GM12878 (cell line): ENCODE data around the gene NKD2.

Experiments used
- CHD1 ChIP-seq: IDR thresholded peaks from 2 replicates; pipeline ENCODE4 v1.6.1; 2012; ENCODE audit warnings: low read depth, low read length, improper control_type of control experiment
- ESRRA ChIP-seq: IDR thresholded peaks from 2 replicates; pipeline ENCODE4 v1.6.1; 2012; ENCODE audit warnings: mild to moderate bottlenecking, low read length, improper control_type of control experiment
- EZH2 ChIP-seq: IDR thresholded peaks from 2 replicates; pipeline ENCODE4 v1.6.1; 2012; ENCODE audit warnings: low read depth, mild to moderate bottlenecking, control low read depth, inconsistent platforms, low read length, borderline replicate concordance; ENCODE audit not compliant: control insufficient read depth
- IKZF2 ChIP-seq, 2 experiments: fragments of 450-650 bp; IDR thresholded peaks; 2 replicates each; pipeline ENCODE4 v1.6.1; 2017; ENCODE audit warnings: mild to moderate bottlenecking in 2 of 2, moderate library complexity in 2 of 2
- MEF2A ChIP-seq: IDR thresholded peaks from 2 replicates; pipeline ENCODE4 v1.6.1; 2011; ENCODE audit warnings: low read depth, mild to moderate bottlenecking, low read length, moderate library complexity; ENCODE audit not compliant: insufficient read depth
- POLR2A ChIP-seq: IDR thresholded peaks from 2 replicates; pipeline ENCODE4 v1.6.1; 2011; ENCODE audit warnings: low read depth, mild to moderate bottlenecking, low read length
- SPI1 ChIP-seq: IDR thresholded peaks from 2 replicates; pipeline ENCODE4 v1.6.1; 2011; ENCODE audit warnings: low read depth, mild to moderate bottlenecking, low read length, moderate library complexity, borderline replicate concordance; ENCODE audit not compliant: insufficient read depth
- TCF7 ChIP-seq: IDR thresholded peaks from 2 replicates; pipeline ENCODE4 v1.6.1; 2014; ENCODE audit warnings: antibody characterized with exemption, borderline replicate concordance
- TF ChIP-seq, protein P1 (sequence below), 3 experiments: IDR thresholded peaks in 2 of 3; conservative IDR thresholded peaks in 1 of 3; 2 replicates each; pipeline ENCODE4 v1.5.1; 2011; ENCODE audit warnings: low read depth in 3 of 3, low read length in 3 of 3, mild to moderate bottlenecking in 3 of 3, control low read depth in 2 of 3, moderate library complexity in 2 of 3, inconsistent platforms in 1 of 3, mixed read lengths in 1 of 3; ENCODE audit not compliant: control insufficient read depth in 2 of 3, insufficient read depth in 1 of 3; ENCODE audit errors: extremely low read depth in 1 of 3
- TF ChIP-seq, protein P2 (sequence below): fragments of 450-650 bp; IDR thresholded peaks from 2 replicates; pipeline ENCODE4 v1.6.1; 2016; ENCODE audit warnings: mild to moderate bottlenecking, moderate library complexity, borderline replicate concordance

DNA sequence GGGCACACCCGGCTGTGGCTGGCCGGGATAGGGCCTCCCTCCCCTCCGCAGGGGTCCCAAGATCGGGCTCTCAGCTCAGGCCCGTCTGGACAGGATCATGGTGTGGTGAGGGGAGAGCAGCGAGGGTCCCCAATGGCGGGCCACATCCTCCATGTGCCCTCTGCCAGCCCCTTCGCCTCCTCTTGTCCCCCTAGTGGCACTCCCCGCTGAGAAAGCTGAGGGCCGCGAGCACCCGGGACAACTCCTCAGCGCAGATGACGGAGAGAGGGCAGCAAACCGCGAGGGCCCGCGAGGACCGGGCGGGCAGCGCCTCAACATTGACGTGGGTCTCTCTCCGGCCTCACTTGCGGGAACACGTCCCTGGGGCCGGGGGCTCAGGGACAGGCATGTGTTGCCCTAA, 24.6 kb downstream of the NKD2 start:
- no peak for TF ChIP-seq EZH2
- TF ChIP-seq, protein P1, sequence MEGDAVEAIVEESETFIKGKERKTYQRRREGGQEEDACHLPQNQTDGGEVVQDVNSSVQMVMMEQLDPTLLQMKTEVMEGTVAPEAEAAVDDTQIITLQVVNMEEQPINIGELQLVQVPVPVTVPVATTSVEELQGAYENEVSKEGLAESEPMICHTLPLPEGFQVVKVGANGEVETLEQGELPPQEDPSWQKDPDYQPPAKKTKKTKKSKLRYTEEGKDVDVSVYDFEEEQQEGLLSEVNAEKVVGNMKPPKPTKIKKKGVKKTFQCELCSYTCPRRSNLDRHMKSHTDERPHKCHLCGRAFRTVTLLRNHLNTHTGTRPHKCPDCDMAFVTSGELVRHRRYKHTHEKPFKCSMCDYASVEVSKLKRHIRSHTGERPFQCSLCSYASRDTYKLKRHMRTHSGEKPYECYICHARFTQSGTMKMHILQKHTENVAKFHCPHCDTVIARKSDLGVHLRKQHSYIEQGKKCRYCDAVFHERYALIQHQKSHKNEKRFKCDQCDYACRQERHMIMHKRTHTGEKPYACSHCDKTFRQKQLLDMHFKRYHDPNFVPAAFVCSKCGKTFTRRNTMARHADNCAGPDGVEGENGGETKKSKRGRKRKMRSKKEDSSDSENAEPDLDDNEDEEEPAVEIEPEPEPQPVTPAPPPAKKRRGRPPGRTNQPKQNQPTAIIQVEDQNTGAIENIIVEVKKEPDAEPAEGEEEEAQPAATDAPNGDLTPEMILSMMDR (IDR thresholded peaks at IDR 0.05 in 2 of 3, conservative IDR thresholded peaks at IDR 0.05 in 1 of 3; ENCODE audit: control insufficient read depth in 2 of 3, extremely low read depth in 1 of 3, insufficient read depth in 1 of 3, low read depth in 3 of 3, low read length in 3 of 3), result no peak
- TF ChIP-seq CHD1, result no peak
- TF ChIP-seq ESRRA, result no peak
- TF ChIP-seq POLR2A, result no peak
- TF ChIP-seq IKZF2 (IDR thresholded peaks at IDR 0.05), result no peak
- TF ChIP-seq SPI1, result no peak
- no peak for TF ChIP-seq MEF2A
- TF ChIP-seq TCF7, result no peak
- TF ChIP-seq, protein P2, sequence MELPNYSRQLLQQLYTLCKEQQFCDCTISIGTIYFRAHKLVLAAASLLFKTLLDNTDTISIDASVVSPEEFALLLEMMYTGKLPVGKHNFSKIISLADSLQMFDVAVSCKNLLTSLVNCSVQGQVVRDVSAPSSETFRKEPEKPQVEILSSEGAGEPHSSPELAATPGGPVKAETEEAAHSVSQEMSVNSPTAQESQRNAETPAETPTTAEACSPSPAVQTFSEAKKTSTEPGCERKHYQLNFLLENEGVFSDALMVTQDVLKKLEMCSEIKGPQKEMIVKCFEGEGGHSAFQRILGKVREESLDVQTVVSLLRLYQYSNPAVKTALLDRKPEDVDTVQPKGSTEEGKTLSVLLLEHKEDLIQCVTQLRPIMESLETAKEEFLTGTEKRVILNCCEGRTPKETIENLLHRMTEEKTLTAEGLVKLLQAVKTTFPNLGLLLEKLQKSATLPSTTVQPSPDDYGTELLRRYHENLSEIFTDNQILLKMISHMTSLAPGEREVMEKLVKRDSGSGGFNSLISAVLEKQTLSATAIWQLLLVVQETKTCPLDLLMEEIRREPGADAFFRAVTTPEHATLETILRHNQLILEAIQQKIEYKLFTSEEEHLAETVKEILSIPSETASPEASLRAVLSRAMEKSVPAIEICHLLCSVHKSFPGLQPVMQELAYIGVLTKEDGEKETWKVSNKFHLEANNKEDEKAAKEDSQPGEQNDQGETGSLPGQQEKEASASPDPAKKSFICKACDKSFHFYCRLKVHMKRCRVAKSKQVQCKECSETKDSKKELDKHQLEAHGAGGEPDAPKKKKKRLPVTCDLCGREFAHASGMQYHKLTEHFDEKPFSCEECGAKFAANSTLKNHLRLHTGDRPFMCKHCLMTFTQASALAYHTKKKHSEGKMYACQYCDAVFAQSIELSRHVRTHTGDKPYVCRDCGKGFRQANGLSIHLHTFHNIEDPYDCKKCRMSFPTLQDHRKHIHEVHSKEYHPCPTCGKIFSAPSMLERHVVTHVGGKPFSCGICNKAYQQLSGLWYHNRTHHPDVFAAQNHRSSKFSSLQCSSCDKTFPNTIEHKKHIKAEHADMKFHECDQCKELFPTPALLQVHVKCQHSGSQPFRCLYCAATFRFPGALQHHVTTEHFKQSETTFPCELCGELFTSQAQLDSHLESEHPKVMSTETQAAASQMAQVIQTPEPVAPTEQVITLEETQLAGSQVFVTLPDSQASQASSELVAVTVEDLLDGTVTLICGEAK, result no peak
